Thymus (tissue), 11 donors: ENCODE data around the gene SLC2A9. TPM values are rescaled to one million over a fixed set of nuclear protein-coding genes. Genes with fewer than 3 reads are reported as not detected.

Experiments
- DNase-seq, 9 donors: peaks; one replicate each; pipeline ENCODE4 v3.0.0-alpha.2; 2013; ENCODE audit warnings: low spot score in 9 of 9, low read depth in 6 of 9, missing footprints in 1 of 9
- H3K27ac ChIP-seq, 2 donors: one replicate each; pipeline ENCODE4 v1.5.1; 2013; ENCODE audit warnings: control low read depth in 1 of 2, low read depth in 1 of 2, low read length in 1 of 2, mild to moderate bottlenecking in 1 of 2, moderate library complexity in 1 of 2
- H3K27me3 ChIP-seq, 2 donors: one replicate each; pipeline ENCODE4 v1.5.1; 2013; ENCODE audit warnings: low read length in 1 of 2; ENCODE audit not compliant: control insufficient read depth in 2 of 2, insufficient read depth in 1 of 2
- H3K36me3 ChIP-seq, 2 donors: one replicate each; pipeline ENCODE4 v1.5.1; 2013; ENCODE audit warnings: low read length in 1 of 2, mild to moderate bottlenecking in 1 of 2, moderate library complexity in 1 of 2; ENCODE audit not compliant: control insufficient read depth in 2 of 2, insufficient read depth in 2 of 2
- H3K4me1 ChIP-seq, 2 donors: one replicate each; pipeline ENCODE4 v1.5.1; 2013; ENCODE audit warnings: low read length in 2 of 2; ENCODE audit not compliant: control insufficient read depth in 2 of 2, insufficient read depth in 2 of 2
- H3K4me3 ChIP-seq, 2 donors: one replicate each; pipeline ENCODE4 v1.5.1; 2013; ENCODE audit warnings: low read length in 2 of 2, control low read depth in 1 of 2, mild to moderate bottlenecking in 1 of 2
- H3K9me3 ChIP-seq, 2 donors: one replicate each; pipeline ENCODE4 v1.5.1; 2013; ENCODE audit warnings: low read length in 1 of 2, mild to moderate bottlenecking in 1 of 2; ENCODE audit not compliant: control insufficient read depth in 2 of 2, insufficient read depth in 1 of 2
- WGBS: extraction: QIAGEN DNeasy Blood & Tissue Kit; methylation state at CpG from one replicate; pipeline ENCODE4 v1.1.7; 2013; 5-methylcytosine and 5-hydroxymethylcytosine counted together
- polyA plus RNA-seq: library from polyadenylated mRNA; stranded (reverse); fragments of 200-250 nt; gene quantifications from one replicate; pipeline ENCODE4 v1.2.3, GENCODE V29; 2013
- total RNA-seq: library from RNA; stranded (reverse); fragments of 120-200 nt; gene quantifications from one replicate; pipeline ENCODE4 v1.2.4, GENCODE V29; 2013
- donor health status: healthy.

SLC2A9 gene
- total and polyA plus RNA-seq, 2 donors, result 3.5 to 8.6 TPM

DNA sequence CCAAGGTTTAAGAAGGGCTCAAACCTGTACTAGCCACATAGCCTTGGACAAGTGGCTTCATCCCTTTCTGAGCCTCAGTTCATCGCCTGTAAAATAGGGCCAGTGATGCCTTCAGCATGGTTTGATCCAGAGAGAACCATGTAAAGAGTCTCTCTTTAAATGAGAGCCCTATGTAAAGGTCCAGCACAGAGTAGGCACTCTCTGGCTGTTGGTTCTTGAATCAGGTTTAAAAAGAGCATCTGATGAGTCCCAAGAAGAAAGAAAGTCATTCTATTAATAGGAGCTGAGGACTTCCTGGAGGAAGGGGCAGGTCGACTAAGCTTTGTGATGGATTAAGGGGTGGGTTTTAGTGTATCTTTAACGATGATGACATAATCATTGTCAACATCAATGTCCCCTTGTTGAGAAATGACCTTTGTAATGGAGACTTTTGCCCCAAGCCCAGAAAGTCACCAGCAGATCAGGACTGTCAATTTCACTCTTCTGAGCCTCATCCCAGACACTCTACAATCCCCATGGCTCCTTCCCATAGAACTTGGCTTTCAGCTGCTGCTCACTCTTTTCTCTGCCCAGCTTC is 4.0 kb upstream of the SLC2A9 start:
- no peak for DNase-seq
- H3K27ac ChIP-seq, result no peak overlapping the region
- no peak overlapping the region for H3K4me3 ChIP-seq
- WGBS, result 91% methylated on average over 3 of the region's 3 CpGs
- peaks cover 0 to 4% of the 10 kb centered on the region in 2 donors for H3K27me3 ChIP-seq
- peaks cover 0 to 22% of the 10 kb centered on the region in 2 donors for H3K4me1 ChIP-seq
- no peaks in the 10 kb centered on the region for H3K36me3 ChIP-seq
- no peaks in the 10 kb centered on the region for H3K9me3 ChIP-seq

DNA sequence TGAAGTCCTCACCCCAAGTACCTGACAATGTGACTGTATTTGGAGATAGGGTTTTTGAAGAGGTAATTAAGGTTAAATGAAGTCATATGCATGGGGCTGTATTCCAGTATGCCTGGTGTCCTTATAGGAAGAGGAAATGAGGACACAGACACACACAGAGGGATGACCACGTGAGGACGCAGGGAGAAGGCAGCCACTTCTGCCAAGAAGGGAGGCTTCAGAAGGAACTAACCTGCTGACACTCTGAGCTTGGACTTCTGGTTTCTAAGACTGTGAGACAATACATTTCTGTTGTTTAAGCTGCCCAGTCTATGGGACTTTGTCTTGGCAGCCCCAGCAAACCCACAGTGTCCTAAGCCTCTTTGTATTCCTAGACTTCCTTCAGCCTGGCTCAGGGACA is 3.0 kb upstream of the SLC2A9 start:
- Histone ChIP-seq H3K27ac (no peak overlapping the region), H3K4me1 (peaks cover 3 to 27% of the 10 kb centered on the region in 2 donors), H3K27me3 (peaks cover 0 to 4% of the 10 kb centered on the region in 2 donors), H3K4me3 (no peak overlapping the region), H3K9me3 (no peaks in the 10 kb centered on the region), H3K36me3 (no peaks in the 10 kb centered on the region)
- DNase-seq, result no peak
- WGBS, result 97% methylated on average over 2 of the region's 2 CpGs

DNA sequence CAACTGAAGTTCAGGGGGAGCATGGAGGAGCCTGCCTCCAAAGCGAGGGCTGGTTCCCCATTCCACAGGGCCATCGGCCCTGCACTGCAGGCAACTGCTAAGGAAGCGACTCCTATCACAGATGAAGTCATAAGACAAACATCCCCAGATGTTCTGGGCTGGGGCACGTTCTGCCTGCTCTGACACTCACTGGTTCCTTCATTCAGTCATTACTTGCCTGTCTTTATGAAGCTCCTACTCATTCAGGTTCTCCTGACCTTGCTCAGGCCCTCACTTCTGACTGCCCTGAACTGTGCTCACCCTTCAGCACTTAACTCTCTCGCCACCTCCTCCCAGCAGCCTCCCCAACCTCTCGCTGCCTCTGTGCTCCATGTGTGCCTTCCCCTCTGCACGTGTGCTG is 2.5 kb upstream of the SLC2A9 start:
- H3K4me1 ChIP-seq, result peaks cover 3 to 30% of the 10 kb centered on the region in 2 donors

DNA sequence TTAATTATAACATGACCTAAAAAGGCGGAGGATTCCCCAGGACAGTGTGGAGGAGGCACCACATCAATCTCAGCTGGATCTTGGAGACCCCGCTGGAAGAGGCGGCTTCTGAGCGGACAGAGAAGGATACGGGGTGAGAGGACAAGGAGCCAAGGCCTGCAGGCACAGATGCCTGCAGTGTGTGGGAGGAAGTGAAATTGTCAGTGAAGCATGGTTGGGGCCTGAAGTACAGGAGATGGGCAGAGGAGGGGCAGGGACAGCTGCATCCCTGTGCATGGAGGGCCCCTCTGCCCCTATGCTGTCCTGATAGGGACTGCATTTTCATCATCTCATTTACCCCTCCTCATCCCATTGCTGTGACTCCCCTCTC is 1.7 kb upstream of the SLC2A9 start:
- Histone ChIP-seq H3K27me3 (no peaks in the 10 kb centered on the region), H3K36me3 (no peaks in the 10 kb centered on the region), H3K4me1 (peaks cover 3 to 33% of the 10 kb centered on the region in 2 donors), H3K27ac (no peak overlapping the region), H3K9me3 (no peaks in the 10 kb centered on the region), H3K4me3 (no peak overlapping the region)
- WGBS, result 98% methylated on average over 5 of the region's 5 CpGs
- DNase-seq, result no peak

More for the DNA sequence above, 2.5 kb upstream of the SLC2A9 start:
- Histone ChIP-seq H3K36me3 (no peaks in the 10 kb centered on the region), H3K9me3 (no peaks in the 10 kb centered on the region), H3K4me3 (no peak overlapping the region), H3K27me3 (peaks cover 0 to 3% of the 10 kb centered on the region in 2 donors), H3K27ac (peak overlapping the region in 1 of 2 donors; percentile 13)
- DNase-seq, result no peak
- WGBS, result 93% methylated on average over 7 of the region's 7 CpGs

DNA sequence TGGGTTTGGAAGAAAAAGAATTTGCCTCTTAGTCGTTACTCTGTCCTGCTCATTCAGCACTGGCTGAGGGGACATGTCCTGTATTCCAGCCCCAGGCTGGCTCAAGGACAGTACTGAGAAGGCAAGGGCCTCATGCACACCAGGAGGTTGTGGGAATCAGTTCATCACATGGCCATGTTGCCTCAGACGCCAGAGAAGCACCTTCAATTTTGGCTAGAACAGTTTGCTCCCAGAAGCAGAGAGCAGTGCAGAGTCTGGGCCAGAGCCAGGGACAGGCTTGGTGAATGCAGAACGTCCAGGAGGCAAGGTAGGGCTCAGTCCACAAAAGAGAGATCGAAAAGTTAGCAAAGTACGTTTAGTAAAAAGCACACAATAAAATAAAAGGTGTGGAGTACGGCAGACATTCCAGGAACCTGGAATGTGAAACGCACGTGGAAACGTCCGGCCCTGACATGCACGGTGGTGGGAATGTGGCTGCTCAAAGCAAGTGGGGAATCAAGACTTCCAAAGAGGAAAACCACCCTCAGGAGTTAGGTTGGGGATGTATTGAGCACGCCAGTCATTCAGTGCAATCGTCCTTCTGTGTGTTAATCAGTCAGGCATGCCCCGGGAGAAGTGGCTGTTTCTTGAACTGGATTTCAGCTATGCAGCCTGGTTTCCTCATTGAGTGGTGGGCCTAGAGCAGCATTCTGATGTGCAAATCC is 1.2 kb upstream of the SLC2A9 start:
- H3K27me3 ChIP-seq, result no peaks in the 10 kb centered on the region
- no peak overlapping the region for H3K4me3 ChIP-seq
- peaks cover 3 to 33% of the 10 kb centered on the region in 2 donors for H3K4me1 ChIP-seq
- H3K36me3 ChIP-seq, result no peaks in the 10 kb centered on the region
- no peaks in the 10 kb centered on the region for H3K9me3 ChIP-seq
- WGBS, result 88% methylated on average over 14 of the region's 14 CpGs
- no peak for DNase-seq
- peak overlapping the region in 1 of 2 donors; percentile 15 for H3K27ac ChIP-seq

DNA sequence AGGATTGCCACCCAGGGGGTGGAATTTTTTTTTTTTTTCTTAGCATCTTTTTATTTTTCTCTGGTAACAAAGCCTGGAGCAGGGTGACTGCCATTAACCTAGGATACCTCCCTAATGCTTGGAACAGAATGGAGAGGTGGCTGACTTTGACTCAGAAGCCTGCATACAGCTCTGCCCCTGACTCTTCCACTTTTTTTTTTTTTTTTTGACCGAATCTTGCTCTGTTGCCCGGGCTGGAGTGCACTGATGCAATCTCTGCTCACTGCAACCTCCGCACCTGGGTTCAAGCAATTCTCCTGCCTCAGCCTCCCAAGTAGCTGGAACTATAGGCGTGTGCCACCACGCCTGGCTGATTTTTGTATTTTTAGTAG is 341 bp upstream of the SLC2A9 start:
- Histone ChIP-seq H3K27ac (no peak overlapping the region), H3K36me3 (no peaks in the 10 kb centered on the region), H3K4me3 (no peak overlapping the region), H3K27me3 (no peaks in the 10 kb centered on the region), H3K9me3 (no peaks in the 10 kb centered on the region), H3K4me1 (peaks cover 3 to 33% of the 10 kb centered on the region in 2 donors)
- no peak for DNase-seq
- WGBS, result 87% methylated on average over 5 of the region's 5 CpGs

DNA sequence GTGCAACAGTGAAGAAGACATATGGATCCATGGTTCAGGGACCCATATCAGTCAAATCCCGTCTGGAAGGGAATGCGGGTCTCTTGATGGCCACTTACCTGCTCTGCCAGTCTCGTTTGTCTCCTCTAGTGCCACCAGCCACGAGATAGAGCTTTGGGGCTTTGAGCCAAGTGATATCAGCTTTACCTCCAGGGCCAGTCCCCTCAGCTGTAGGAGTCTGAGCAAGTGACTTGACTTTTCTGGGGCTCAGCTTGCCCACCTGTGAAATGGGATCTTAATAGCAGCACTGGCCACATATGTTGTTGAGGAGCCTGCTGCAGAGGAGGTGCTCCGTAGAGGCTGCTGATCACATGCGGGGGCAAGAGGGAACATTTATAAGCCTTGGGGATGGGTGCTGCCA is 1.2 kb downstream of the SLC2A9 start:
- no peaks in the 10 kb centered on the region for H3K36me3 ChIP-seq
- 97% methylated on average over 6 of the region's 6 CpGs for WGBS
- H3K9me3 ChIP-seq, result no peaks in the 10 kb centered on the region
- H3K27me3 ChIP-seq, result no peaks in the 10 kb centered on the region
- no peak overlapping the region for H3K27ac ChIP-seq
- peaks cover 3 to 33% of the 10 kb centered on the region in 2 donors for H3K4me1 ChIP-seq
- no peak overlapping the region for H3K4me3 ChIP-seq
- no peak for DNase-seq

DNA sequence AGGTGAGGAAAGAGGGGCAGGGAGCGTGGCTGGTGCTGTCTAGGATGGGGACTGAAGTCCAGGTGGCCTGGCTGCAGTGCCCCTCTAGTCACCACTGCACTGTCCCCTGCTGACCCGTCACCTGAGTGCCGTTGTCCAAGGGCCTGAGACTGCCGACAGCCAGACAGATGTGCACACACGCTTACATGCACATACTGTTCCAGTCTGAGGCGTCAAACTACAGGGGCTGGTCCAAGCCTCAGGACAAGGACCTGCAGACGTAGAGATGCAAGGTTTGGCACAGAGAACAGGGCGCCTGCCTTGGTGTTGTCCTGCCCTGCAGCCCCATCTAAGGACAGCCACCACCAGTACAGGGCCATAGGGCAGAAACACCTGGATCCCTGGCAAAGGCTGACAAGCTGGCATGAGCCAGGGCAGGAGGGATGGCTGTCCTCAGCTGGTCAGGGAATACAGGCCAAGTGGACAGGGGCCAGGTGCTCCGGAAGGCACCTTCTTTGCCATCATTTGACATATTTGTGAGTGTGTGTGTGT is 1.7 kb downstream of the SLC2A9 start:
- Histone ChIP-seq H3K27ac (peak overlapping the region; percentile 67 to 69), H3K4me3 (peak overlapping the region in 1 of 2 donors; percentile 53), H3K27me3 (no peaks in the 10 kb centered on the region), H3K4me1 (peaks cover 3 to 33% of the 10 kb centered on the region in 2 donors), H3K36me3 (no peaks in the 10 kb centered on the region), H3K9me3 (no peaks in the 10 kb centered on the region)
- WGBS, result 90% methylated on average over 9 of the region's 9 CpGs
- DNase-seq, result no peak

DNA sequence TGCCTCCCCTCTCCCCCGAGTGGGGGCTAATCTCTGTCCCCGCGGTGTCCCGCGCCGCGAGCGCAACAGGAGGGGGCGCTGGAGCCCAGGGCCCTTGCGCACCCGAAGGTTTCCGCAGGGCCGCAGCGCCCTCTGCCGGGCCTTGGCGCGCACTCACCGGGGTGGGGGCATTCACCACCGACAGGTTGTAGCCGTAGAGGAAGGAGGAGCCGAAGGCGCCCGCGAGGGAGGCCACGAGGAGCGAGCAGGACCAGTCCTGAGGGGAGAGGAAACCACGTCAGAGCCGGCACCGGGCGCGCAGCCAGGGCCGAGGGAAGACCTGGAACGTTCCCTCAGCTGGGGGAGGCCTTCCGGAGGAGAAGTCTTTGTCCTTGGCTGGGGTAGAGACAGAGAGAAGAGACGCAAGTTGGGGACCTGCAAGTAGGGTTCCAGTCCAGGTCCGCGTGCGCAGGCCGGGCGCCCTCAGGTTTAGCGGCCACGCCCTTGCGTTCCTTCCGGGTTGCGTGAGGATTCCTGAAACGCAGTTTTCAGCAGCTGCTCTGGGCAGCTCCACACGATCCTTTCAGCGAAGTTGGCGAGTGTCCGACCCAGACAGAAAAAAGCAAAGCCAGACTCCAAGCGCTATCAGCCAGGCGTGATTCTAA is 2.4 kb downstream of the SLC2A9 start:
- WGBS, result 11% methylated on average over 52 of the region's 52 CpGs
- DNase-seq, result peak; percentile 77 to 95 (median 86)
- peak overlapping the region; percentile 67 to 69 for H3K27ac ChIP-seq
- H3K9me3 ChIP-seq, result no peaks in the 10 kb centered on the region
- H3K36me3 ChIP-seq, result no peaks in the 10 kb centered on the region
- peaks cover 3 to 33% of the 10 kb centered on the region in 2 donors for H3K4me1 ChIP-seq
- peak overlapping the region; percentile 39 to 53 for H3K4me3 ChIP-seq
- peaks cover 0 to 5% of the 10 kb centered on the region in 2 donors for H3K27me3 ChIP-seq
